GM12874 (cell line): Measurements from ENCODE around the gene CHST7.

Experiments
- CTCF ChIP-seq: IDR thresholded peaks from 2 replicates; pipeline ENCODE4 v1.5.1; 2011; ENCODE audit warnings: low read depth, mild to moderate bottlenecking, control low read depth, low read length, moderate library complexity; ENCODE audit not compliant: insufficient read depth

CHST7 gene

GRCh38 chrX:46579250-46579649 lies 5.7 kb downstream of the CHST7 start:
- no peak for TF ChIP-seq CTCF

- no peak for TF ChIP-seq CTCF
Measured at GRCh38 chrX:46580613-46581012, 7.0 kb downstream of the CHST7 start.

- no peak for TF ChIP-seq CTCF
Measured at GRCh38 chrX:46582325-46582724, 8.8 kb downstream of the CHST7 start.

- no peak for TF ChIP-seq CTCF
Measured at GRCh38 chrX:46582966-46583365, 9.4 kb downstream of the CHST7 start.

- no peak for TF ChIP-seq CTCF
Measured at GRCh38 chrX:46584736-46585135, 11.2 kb downstream of the CHST7 start.

DNA sequence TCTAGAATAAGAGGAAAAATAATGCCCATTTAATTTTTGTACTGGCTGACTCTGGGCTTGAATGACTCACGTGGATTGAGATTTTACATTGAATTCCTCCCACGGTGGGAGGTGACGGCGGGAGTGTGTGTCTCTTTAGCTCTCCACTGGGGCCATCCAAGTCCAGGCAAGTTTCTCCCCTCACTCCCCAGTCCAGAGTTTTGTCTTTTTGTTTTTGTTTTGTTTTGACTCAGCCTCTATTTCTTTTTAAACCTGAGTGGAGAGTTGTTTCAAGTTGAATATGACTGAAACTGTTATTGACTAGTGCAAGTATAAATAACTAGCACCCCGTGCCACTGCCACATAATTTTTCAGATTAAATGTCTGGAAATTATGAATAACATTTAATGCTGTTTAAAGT lies 13.6 kb downstream of the CHST7 start:
- no peak for TF ChIP-seq CTCF

DNA sequence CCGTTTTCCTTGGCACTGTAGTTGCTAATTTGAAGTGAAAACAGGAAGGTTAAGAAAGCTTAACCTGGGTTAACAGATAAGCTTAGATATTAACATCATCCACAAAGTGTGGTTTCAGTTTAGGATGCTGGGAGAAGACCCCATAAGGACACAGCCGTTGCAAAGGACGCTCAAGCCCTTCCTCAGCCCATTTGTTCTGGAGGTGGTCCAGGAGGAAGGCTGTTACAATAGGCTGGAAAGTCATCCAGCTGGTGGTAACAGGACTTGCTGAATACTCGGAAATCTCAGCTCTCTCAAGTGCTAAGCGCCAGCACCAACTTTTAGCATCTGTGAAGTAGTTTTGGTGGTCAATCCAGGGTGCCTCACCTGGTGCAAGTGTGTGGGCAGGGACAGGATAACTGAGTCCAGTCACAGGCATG lies 14.2 kb downstream of the CHST7 start:
- no peak for TF ChIP-seq CTCF

GRCh38 chrX:46588263-46588662 lies 14.7 kb downstream of the CHST7 start:
- TF ChIP-seq CTCF: no peak
